ENCODE measurements around the gene LYST.
"Not testable (repeated sequence)": the region's sequence is repeated elsewhere in the genome, so short reads cannot be mapped to it uniquely, and the experiment has no call there.

LYST gene

GRCh38 chr1:235625340-235625739, 241.4 kb downstream of the LYST start:
- DNase-seq = no peak

- no peak for DNase-seq
Observed at GRCh38 chr1:235624721-235625333, 241.9 kb downstream of the LYST start.

GRCh38 chr1:235622936-235623779, 243.5 kb downstream of the LYST start:
- DNase-seq = no peak

GRCh38 chr1:235619149-235619548, 247.6 kb downstream of the LYST start:
- DNase-seq = not testable (repeated sequence)

- no peak for DNase-seq
Observed at GRCh38 chr1:235617808-235618207, 248.9 kb downstream of the LYST start.

GRCh38 chr1:235617140-235617539, 249.6 kb downstream of the LYST start:
- no peak for DNase-seq

GRCh38 chr1:235614442-235614954, 252.2 kb downstream of the LYST start:
- no peak for DNase-seq

GRCh38 chr1:235613602-235614001, 253.1 kb downstream of the LYST start:
- DNase-seq = no peak

- no peak for DNase-seq
Observed at GRCh38 chr1:235612761-235613160, 253.9 kb downstream of the LYST start.
